OCI-LY1 (cell line): ENCODE measurements around the gene UMAD1.

Experiments used
- CTCF ChIP-seq: fragments of 200-600 bp; sonication (generic), shearing (Covaris generic); IDR thresholded peaks from 2 replicates; pipeline ENCODE4 v1.5.1; 2017; ENCODE audit warnings: mild to moderate bottlenecking, antibody characterized with exemption, low read length, moderate library complexity, mixed read lengths
- EZH2 ChIP-seq: fragments of 200-600 bp; sonication (generic), shearing (Covaris generic); IDR thresholded peaks from 2 replicates; pipeline ENCODE4 v1.8.0; 2017; ENCODE audit warnings: borderline replicate concordance, mixed run types, mild to moderate bottlenecking, antibody characterized with exemption, low read length, moderate library complexity, mixed read lengths

- TF ChIP-seq CTCF (no peak), EZH2 (no peak)
These were observed 32.6 kb downstream of the UMAD1 start for GRCh38 chr7:7673240-7673550.
